Stimulated activated CD4-positive, alpha-beta T cell treated with anti-CD3 and anti-CD28 coated beads, Interleukin-12 subunit alpha, Interleukin-12 subunit beta, amount 100 ng/mL, for 4 hours (primary cell): ENCODE results near the gene CNTFR.

Experiments
- DNase-seq: peaks from one replicate; pipeline ENCODE4 v3.0.0-alpha.2; 2020

CNTFR gene

GRCh38 chr9:34588671-34589635, 571 bp downstream of the CNTFR start:
- DNase-seq: no peak

DNA sequence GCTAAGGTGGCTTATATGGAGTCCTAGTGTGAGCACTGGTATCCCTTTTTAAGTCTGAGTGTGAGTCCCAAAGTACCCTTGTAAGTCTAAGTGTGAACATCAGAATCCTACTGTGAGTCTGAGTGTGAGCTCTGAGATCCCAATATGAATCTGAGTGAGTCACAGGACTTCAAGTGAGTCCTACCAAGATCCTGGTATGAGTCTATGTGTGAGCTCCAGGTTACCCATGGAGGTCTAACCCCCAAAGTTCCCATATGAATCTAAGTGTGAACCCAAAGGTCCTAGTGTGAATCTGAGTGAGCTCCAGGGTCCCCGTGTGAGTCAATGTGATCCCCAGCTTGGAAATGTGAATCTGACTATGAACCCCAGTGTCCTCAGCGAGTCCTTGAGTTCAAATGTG, 2.3 kb downstream of the CNTFR start:
- no peak for DNase-seq

GRCh38 chr9:34585946-34586669, 3.4 kb downstream of the CNTFR start:
- DNase-seq: no peak

DNA sequence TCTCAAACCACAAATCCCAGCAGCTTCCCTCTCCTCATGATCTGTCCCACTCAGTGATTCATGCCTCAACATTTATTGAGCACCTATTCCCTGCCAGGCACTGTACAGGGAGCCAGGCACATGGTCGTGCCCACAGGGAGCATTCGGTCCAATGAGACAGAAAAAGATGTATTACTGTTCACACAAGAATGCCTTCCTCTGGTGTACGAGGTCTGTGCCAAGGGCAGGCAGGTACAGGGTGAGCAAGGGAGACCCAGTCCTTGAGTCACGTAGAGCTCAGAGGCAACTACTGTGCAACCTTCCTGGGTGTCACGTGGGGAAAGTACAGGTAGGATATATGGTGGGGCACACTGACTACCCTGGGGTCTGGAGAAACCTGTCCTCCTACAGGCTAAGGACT, 4.6 kb downstream of the CNTFR start:
- no peak for DNase-seq

GRCh38 chr9:34582787-34583186, 6.7 kb downstream of the CNTFR start:
- no peak for DNase-seq

GRCh38 chr9:34581318-34581717, 8.2 kb downstream of the CNTFR start:
- no peak for DNase-seq

- no peak for DNase-seq
These were observed 9.2 kb downstream of the CNTFR start for GRCh38 chr9:34580358-34580757.

DNA sequence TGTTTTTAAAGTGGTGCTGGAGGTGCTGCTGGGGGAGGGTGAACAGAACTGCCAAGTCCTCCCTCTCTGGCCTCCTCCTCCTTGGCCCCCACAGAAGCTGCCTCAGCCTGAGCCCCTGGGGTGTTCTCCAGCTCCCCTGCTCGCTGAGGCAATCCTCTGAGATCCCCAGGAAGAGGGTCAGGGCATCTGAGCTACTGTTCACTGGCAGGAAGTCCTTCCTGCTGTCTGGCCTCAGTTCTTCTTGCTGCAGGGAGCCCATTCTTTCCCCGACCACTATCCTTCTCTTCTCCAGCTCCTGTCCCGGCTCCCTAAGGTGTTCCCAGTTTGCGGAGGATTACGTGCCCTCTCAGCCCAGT, 9.7 kb downstream of the CNTFR start:
- DNase-seq: no peak

DNA sequence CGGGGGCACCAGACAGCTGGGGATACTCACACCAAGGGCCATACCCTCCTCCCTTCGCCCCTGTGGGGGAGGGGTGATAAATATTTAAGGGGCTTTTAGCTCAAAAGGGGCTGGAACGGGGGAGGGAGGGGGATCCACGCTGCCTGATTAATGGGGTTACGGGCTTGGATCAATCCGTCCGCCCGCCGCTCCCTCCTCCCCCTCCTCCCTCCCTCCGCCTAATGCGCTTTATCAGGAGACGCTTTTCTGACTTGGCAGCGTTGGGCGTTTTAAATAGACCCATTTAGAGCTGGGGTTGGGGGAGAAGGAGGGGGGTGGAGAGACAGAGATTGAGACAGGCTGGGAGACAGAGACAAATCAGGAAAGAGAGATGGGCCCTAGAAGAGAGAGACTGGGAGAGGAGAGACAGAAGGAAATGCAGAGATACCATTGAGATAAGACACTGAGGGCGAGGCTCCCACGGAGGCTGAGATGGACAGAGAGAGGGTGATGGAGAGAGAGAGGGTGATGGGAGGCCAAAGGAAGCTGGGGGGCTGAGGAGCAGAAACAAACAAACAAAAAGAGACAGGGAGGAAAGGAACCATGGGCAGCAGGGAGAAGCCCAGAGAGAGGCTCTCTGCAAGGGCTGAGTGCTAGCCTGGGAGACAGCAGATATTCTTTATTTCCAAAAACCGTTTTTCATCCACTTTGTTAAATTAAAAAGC, 10.3 kb downstream of the CNTFR start:
- DNase-seq: no peak

DNA sequence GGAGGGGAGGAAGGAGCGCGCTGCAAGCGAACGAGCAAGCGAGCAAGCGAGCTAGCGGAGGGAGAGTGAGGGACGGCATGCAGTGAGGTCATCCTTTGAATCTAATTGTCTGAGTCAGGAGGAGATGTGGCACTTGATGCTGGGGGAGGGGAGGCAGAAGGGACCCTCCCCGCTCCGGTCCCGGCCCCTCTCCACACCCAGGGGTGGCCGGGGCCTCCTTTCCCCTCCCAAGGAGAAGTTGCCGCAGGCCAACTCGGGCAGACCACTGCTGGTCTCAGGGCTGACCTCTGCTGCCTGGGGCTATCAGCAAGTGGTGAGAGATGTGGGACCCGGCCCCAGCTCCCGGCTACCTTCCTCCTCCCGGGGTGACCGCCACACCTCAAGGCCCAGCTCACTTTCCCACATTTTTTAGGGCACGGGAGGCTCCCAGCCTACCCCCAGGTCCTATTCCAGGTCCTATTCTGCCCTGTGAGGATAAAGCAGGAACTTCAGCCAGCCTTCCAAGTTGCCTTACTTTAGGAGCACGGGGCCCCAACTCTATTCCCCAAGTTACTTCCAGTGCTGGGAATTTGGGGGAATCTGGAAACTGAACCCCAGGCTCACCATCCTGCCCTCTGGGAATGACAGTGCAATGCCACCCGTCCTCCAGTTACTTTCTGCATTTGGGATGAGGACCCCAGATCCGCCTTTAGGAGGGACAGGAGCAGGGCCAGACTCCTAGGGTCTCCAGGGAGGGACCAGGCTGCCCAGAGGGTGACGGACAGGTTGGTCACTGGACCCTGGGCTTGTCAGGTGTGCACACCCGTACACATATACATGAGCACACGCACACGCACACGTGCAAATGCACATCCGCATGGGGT, 11.1 kb downstream of the CNTFR start:
- no peak for DNase-seq

DNA sequence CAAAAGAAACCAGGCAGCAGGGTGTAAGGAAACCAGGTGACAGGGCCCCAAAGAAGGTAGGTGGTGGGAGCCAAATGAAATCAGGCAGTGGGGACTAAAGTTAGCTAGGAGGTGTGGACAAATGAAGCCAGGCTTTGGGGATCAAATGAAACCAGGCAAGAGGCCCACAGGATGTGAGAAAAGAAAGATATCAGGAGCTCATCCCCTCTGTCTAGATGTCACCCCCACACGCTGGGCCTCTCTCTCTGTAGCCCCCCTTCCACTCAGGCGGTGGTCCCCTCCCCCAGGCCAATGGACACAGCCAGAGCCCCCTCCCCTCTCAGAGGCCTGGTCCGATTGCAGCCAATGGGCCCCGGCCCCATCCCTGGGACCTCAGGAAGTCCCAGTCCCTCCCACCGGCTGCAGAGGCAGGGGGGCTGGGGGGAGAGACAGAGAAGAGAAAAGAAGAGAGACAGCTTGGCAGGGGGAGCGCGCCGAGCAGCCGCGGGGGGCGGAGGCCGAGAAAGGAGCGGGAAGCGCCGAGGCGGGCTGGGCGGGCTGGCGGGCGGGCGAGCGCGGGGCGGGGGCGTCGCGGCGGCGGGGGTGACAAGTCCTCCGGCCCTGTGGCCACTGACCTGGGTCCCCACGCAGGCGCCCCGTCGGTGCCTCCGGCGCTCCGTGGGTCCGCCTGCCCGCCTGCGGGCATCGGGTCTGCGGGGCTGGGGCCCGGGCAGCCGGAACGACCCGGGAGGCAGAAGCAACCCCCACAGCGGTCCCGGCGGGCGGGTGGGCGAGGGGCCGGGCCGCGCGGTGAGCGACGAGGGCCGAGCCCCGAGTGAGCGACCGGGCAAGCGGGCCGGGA, 11.9 kb downstream of the CNTFR start:
- no peak for DNase-seq

GRCh38 chr9:34576597-34577399, 12.7 kb downstream of the CNTFR start:
- DNase-seq: no peak

- DNase-seq: no peak
These were observed 13.5 kb downstream of the CNTFR start for GRCh38 chr9:34575862-34576596.

GRCh38 chr9:34575241-34575640, 14.3 kb downstream of the CNTFR start:
- no peak for DNase-seq

- DNase-seq: no peak
These were observed 15.0 kb downstream of the CNTFR start for GRCh38 chr9:34574571-34574970.

DNA sequence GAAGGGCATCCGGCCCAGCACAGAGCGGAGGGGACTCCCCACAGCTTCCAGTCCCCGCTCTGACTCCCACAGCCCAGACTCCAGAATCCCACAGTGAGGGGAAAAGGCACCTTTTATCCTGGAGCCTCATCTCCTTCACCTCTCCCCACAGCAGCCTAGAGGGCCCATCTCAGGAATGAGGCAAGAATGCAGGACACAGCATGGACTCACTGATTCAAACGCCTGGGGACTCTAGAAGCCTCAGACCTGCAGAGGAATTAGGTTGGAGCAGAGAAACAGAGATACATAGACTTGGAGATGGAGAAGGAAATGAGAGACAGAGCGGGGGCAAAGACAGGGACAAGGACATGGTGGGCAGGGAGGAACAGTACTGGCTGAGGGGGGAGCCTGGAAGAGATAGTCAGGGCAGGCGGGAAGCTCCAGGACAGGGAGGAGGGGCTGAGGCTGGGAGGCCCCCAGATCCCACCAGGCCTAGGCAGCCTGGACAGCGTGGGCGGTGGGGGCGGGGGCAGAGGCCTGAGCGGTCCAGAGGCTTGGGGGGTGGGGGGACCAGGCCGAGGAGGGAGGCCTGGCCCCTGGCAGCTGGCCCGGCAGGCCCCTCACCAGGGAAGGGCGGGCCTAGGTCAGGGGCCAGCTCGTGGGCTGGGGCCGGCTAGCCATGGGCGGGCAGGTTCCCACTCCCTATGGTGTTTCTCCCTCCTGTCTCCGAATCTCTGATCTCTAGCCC, 15.8 kb downstream of the CNTFR start:
- DNase-seq: no peak

GRCh38 chr9:34572628-34573027, 16.9 kb downstream of the CNTFR start:
- no peak for DNase-seq

GRCh38 chr9:34572092-34572491, 17.4 kb downstream of the CNTFR start:
- no peak for DNase-seq

DNA sequence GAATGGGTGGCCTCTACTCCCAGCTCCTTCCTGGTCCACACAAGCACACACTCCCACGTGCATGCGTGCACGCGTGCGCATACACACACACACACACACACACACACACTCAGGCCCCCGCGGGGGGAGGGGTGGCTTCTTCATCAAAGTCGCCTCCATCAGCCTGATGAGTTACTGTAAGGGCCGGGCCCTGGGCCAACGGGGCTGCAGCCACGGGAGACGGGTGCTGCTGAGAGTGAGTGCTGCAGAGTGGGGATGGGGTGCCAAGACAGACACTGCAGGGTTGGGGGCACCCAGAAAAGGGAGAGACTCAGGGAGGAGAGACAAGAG, 18.1 kb downstream of the CNTFR start:
- no peak for DNase-seq
